HEK293T (cell line): ENCODE results near the gene CDHR4.

Source experiments
- CTCF ChIA-PET: fragments of 350-600 bp; formaldehyde crosslinking; extraction: SDS; loops from one replicate; lab custom pipeline; 2021; ENCODE audit warnings: antibody characterized with exemption, inconsistent platforms; lab: Yijun Ruan, JAX
- POLR2A ChIA-PET: fragments of 350-600 bp; formaldehyde crosslinking; extraction: SDS; loops from one replicate; lab custom pipeline; 2020; ENCODE audit warnings: antibody characterized with exemption, inconsistent platforms; lab: Yijun Ruan, JAX
- DNase-seq: peaks from one replicate; pipeline ENCODE4 v3.0.0; 2012; ENCODE audit warnings: mixed read lengths; ENCODE audit errors: extremely low spot score
- ARNT ChIP-seq: fragments of 450-650 bp; IDR thresholded peaks from 2 replicates; pipeline ENCODE4 v1.6.1; 2017; ENCODE audit warnings: mild to moderate bottlenecking
- BHLHE40 ChIP-seq: fragments of 450-650 bp; IDR thresholded peaks from 2 replicates; pipeline ENCODE4 v1.6.1; 2016; ENCODE audit warnings: mild to moderate bottlenecking, moderate library complexity, borderline replicate concordance
- CTBP1 ChIP-seq: fragments of 450-650 bp; IDR thresholded peaks from 2 replicates; pipeline ENCODE4 v1.6.1; 2016; ENCODE audit warnings: borderline replicate concordance
- ELF4 ChIP-seq: fragments of 450-650 bp; IDR thresholded peaks from 2 replicates; pipeline ENCODE4 v1.6.1; 2017; ENCODE audit warnings: antibody characterized with exemption
- FOXA1 ChIP-seq: fragments of 450-650 bp; IDR thresholded peaks from 2 replicates; pipeline ENCODE4 v1.6.1; 2016; ENCODE audit warnings: mild to moderate bottlenecking
- FOXK2 ChIP-seq: fragments of 450-650 bp; IDR thresholded peaks from 2 replicates; pipeline ENCODE4 v1.6.1; 2016; ENCODE audit warnings: mild to moderate bottlenecking
- FOXM1 ChIP-seq: fragments of 450-650 bp; IDR thresholded peaks from 2 replicates; pipeline ENCODE4 v1.6.1; 2017; ENCODE audit warnings: mild to moderate bottlenecking, borderline replicate concordance
- HDGF ChIP-seq: fragments of 450-650 bp; IDR thresholded peaks from 2 replicates; pipeline ENCODE4 v1.6.1; 2017; ENCODE audit warnings: antibody characterized with exemption, borderline replicate concordance
- L3MBTL2 ChIP-seq: fragments of 450-650 bp; conservative IDR thresholded peaks from 2 replicates; pipeline ENCODE4 v1.6.1; 2016; ENCODE audit warnings: mild to moderate bottlenecking
- LEF1 ChIP-seq: fragments of 450-650 bp; IDR thresholded peaks from 2 replicates; pipeline ENCODE4 v1.6.1; 2017; ENCODE audit warnings: mild to moderate bottlenecking, borderline replicate concordance
- NFRKB ChIP-seq: fragments of 450-650 bp; IDR thresholded peaks from 2 replicates; pipeline ENCODE4 v1.6.1; 2016; ENCODE audit warnings: mild to moderate bottlenecking, moderate library complexity
- SP1 ChIP-seq: fragments of 450-650 bp; IDR thresholded peaks from 2 replicates; pipeline ENCODE4 v1.6.1; 2017
- SUZ12 ChIP-seq: fragments of 450-650 bp; IDR thresholded peaks from 2 replicates; pipeline ENCODE4 v1.6.1; 2016; ENCODE audit warnings: mild to moderate bottlenecking
- TARDBP ChIP-seq: fragments of 450-650 bp; IDR thresholded peaks from 2 replicates; pipeline ENCODE4 v1.6.1; 2016
- ZNF384 ChIP-seq: fragments of 450-650 bp; IDR thresholded peaks from 2 replicates; pipeline ENCODE4 v1.6.1; 2016
- TF ChIP-seq, protein P1 (sequence below): fragments of 450-650 bp; IDR thresholded peaks from 2 replicates; pipeline ENCODE4 v1.6.1; 2016

The CDHR4 gene

DNA sequence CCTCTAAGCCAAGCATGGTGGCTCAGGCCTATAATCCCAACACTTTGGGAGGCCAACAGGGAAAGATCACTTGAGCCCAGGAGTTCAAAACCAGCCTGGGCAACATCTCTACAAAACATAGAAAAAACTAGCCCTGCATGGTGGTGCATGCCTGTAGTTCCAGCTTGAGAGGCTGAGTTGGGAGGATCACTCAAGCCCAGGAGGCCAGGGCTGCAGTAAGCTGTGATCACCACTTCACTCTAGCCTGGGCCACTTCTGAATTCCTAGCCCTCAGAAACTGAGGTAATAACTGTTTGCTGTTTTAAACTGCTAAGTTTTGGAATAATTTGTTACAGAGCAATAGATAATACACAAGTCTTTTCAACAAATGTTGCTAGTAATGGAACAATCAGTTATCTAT, 29.7 kb downstream of the CDHR4 start:
- TF ChIP-seq NFRKB (no peak), SUZ12 (no peak), LEF1 (no peak), FOXM1 (no peak), ZNF384 (no peak), BHLHE40 (no peak), TARDBP (no peak), CTBP1 (no peak), SP1 (no peak), FOXK2 (no peak), HDGF (no peak), ELF4 (no peak), FOXA1 (no peak), ARNT (no peak), L3MBTL2 (no peak)
- TF ChIP-seq, protein P1, sequence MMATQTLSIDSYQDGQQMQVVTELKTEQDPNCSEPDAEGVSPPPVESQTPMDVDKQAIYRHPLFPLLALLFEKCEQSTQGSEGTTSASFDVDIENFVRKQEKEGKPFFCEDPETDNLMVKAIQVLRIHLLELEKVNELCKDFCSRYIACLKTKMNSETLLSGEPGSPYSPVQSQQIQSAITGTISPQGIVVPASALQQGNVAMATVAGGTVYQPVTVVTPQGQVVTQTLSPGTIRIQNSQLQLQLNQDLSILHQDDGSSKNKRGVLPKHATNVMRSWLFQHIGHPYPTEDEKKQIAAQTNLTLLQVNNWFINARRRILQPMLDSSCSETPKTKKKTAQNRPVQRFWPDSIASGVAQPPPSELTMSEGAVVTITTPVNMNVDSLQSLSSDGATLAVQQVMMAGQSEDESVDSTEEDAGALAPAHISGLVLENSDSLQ: no peak
- DNase-seq: no peak
- POLR2A ChIA-PET: interaction anchor here (1.6 kb wide), 1 partner anchor 17 kb away, joined by 7 read pairs; the partner anchor contains the start of gene IP6K1
- CTCF ChIA-PET: no interaction called here

DNA sequence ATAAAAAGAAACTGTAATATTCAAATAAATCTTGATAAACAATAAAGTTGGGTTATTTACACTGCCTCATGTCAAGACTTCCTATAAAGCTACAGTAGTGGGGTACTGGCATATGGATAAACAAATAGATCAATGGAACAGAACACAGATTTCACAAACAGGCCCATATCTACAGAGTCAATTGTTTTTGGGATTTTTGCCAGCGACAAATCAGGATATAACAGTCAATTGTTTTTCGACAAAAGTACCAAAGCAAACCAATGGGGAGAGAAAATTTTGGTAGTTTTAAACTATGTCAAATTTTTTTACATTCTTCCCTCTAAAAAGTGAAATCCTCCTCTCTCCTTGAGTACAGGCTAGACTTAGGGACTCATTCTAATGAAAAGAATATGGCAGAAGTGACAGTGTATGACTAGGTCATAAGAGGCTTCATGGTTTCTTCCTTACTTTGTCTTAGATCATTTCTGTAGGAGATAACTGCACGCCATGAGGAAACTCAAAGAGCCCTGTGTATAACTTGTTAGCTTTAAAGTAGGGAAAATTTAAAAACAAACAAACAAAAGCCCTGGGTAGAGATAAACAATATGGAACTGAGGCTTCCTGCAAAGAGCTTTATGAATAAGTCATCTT, 30.3 kb downstream of the CDHR4 start:
- DNase-seq: no peak
- TF ChIP-seq ARNT: no peak
- no peak for TF ChIP-seq LEF1
- TF ChIP-seq BHLHE40: no peak
- TF ChIP-seq TARDBP: no peak
- TF ChIP-seq SUZ12: no peak
- no peak for TF ChIP-seq ELF4
- no peak for TF ChIP-seq L3MBTL2
- ChIA-PET POLR2A (interaction anchor here (1.6 kb wide), 1 partner anchor 17 kb away, joined by 7 read pairs; the partner anchor contains the start of gene IP6K1), CTCF (no interaction called here)

DNA sequence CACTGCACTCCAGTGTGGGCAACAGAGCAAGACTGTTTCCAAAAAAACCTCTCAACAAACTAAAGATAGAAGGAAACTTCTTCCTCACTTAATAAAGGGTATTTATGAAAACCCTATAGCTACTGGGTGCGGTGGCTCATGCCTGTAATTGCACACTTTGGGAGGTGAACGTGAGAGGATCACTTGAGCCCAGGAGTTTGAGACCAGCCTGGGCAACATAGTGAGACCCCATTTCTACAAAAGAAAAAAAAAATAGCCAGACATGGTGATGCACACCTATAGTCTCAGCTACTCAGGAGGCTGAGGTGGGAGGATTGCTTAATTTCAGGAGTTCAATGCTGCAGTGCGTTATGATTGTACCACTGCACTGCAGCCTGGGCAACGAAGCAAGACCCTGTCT, 35.7 kb downstream of the CDHR4 start:
- no peak for TF ChIP-seq SP1
- TF ChIP-seq, protein P1: no peak
- ChIA-PET CTCF (interaction anchor here (0.6 kb wide), 1 partner anchor 10 kb away, joined by 10 read pairs; no protein-coding TSS in a partner anchor), POLR2A (no interaction called here)
- no peak for DNase-seq

DNA sequence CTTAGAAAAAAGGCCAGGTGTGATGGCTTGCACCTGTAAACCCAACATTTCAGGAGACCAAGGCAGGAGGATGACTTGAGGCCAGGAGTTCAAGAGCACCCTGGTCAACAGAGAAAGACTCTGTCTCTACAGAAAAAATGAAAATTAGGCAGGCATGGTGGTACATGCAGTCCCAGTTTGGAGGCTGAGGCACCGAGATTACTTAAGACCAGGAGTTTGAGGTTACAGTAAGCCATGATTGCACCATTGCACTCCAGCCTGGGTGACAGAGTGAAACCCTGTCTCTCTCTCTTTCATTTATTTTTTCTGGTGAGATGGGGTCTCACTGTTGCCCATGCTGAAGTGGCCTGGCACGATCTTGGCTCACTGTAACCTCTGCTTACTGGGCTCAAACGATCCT, 38.0 kb downstream of the CDHR4 start:
- CTCF ChIA-PET: no interaction called here

DNA sequence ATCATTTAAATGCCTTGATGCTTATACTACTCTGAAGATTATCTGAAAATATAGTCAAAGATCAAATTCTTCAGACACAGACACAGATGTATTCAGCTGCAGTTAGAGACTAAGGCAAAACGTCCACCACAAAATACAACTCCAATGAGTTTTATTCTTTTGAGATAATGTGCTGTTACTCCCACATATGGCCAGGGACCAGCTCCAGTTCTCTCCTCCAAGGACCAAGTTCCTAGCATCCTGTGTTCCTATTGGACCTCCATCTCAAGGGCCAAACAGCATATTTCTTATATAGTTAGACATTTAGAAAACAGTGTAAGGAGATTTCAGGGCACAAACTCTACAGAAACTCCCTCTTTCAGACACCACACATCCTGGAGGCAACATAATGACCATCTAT, 40.4 kb downstream of the CDHR4 start:
- POLR2A ChIA-PET: no interaction called here
- DNase-seq: no peak
- no peak for TF ChIP-seq HDGF
- TF ChIP-seq CTBP1: no peak
- no peak for TF ChIP-seq BHLHE40
- CTCF ChIA-PET: no interaction called here

More for the DNA sequence above, 38.0 kb downstream of the CDHR4 start:
- POLR2A ChIA-PET: no interaction called here
- no peak for DNase-seq
- TF ChIP-seq CTBP1: no peak
- no peak for TF ChIP-seq BHLHE40
- TF ChIP-seq TARDBP: no peak
- TF ChIP-seq, protein P1: no peak
- no peak for TF ChIP-seq ZNF384
- no peak for TF ChIP-seq ELF4
- TF ChIP-seq FOXA1: no peak
- no peak for TF ChIP-seq ARNT
- TF ChIP-seq SUZ12: no peak
- TF ChIP-seq SP1: no peak
- TF ChIP-seq LEF1: no peak
- TF ChIP-seq NFRKB: no peak
- no peak for TF ChIP-seq FOXK2
- TF ChIP-seq L3MBTL2: no peak
- no peak for TF ChIP-seq FOXM1
- TF ChIP-seq HDGF: no peak

DNA sequence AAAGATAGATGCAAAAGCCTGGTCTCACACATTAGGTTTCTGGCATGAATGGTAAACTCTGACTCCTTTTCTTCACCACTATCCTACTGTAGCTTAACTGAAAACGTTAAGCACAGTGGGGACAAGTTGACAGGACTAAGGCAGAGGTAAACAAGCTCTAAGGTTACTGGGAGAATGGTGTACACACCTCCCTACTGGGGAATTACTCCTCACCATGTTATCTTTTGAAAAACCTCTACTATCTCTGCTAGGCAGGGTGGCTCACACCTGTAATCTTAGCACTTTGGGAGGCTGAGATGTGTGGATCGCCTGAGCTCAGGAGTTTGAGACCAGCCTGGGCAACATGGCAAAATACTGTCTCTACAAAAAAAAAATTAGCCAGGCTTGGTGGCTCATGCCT, 42.5 kb downstream of the CDHR4 start:
- DNase-seq: no peak
- POLR2A ChIA-PET: interaction anchor here (0.9 kb wide), 1 partner anchor 39 kb away, joined by 3 read pairs; no protein-coding TSS in a partner anchor
- CTCF ChIA-PET: interaction anchor here (0.7 to 1.1 kb wide), 2 partner anchors 82 to 292 kb away, joined by 3 to 5 read pairs; no protein-coding TSS in a partner anchor
- TF ChIP-seq CTBP1 (no peak), NFRKB (no peak), ARNT (no peak), SP1 (no peak)

DNA sequence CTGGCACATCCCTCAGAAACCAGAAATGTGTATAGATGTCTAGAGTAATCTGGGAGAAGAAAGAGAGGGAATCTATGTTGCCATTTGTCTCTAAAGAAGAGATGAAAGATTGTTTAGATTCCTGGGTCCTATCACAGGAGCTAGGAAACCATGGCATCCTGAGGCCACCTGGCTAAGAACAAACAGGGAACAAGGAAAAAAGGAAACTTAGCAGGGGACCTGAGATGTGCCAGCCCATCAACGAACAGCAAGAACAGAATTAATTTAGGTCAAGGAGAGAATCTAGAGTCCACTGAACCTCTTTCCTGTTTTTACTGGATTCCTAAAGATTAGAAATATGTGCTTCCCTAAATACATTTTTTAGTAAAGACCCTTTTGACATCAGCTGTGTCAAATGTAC, 43.6 kb downstream of the CDHR4 start:
- TF ChIP-seq TARDBP: no peak
- no peak for TF ChIP-seq ARNT
- no peak for DNase-seq
- ChIA-PET CTCF (no interaction called here), POLR2A (no interaction called here)
